Muscle of leg (tissue), 11 donors: ENCODE measurements around the gene SFXN2. TPM values are rescaled to one million over a fixed set of nuclear protein-coding genes. Genes with fewer than 3 reads are reported as not detected.
A peak's percentile ranks its signal among the peaks of the same experiment; 100 is the strongest.
"Not testable (repeated sequence)": the region's sequence is repeated elsewhere in the genome, so short reads cannot be mapped to it uniquely, and the experiment has no call there.

Experiments
- DNase-seq: peaks from one replicate; pipeline ENCODE4 v3.0.0; 2013
- H3K27ac ChIP-seq: one replicate; pipeline ENCODE4 v1.5.1; 2013; ENCODE audit warnings: mild to moderate bottlenecking, low read length, control low read depth
- H3K27me3 ChIP-seq: one replicate; pipeline ENCODE4 v1.6.1; 2013; ENCODE audit warnings: low read length; ENCODE audit not compliant: control insufficient read depth, insufficient read depth
- H3K36me3 ChIP-seq: one replicate; pipeline ENCODE4 v1.6.1; 2013; ENCODE audit warnings: low read length; ENCODE audit not compliant: control insufficient read depth, insufficient read depth
- H3K4me1 ChIP-seq: one replicate; pipeline ENCODE4 v1.6.1; 2013; ENCODE audit warnings: low read length; ENCODE audit not compliant: control insufficient read depth, insufficient read depth
- H3K4me3 ChIP-seq: one replicate; pipeline ENCODE4 v1.5.1; 2013; ENCODE audit warnings: low read length, control low read depth
- H3K9me3 ChIP-seq: replicated peaks from 2 replicates; pipeline ENCODE4 v1.6.1; 2013; ENCODE audit warnings: low read depth, low read length; ENCODE audit not compliant: control insufficient read depth
- WGBS: methylation state at CpG from one replicate; pipeline ENCODE4 v1.1.5; 2013; ENCODE audit warnings: missing lambda C conversion rate; ENCODE audit not compliant: insufficient coverage; 5-methylcytosine and 5-hydroxymethylcytosine counted together
- polyA plus RNA-seq, 8 donors: library from polyadenylated mRNA; unstranded; fragments of 120-200 nt; gene quantifications; one replicate each; pipeline versions ENCODE4 v1.2.1 to v1.2.3, GENCODE V29; 2013; ENCODE audit warnings: inconsistent platforms in 1 of 8, low replicate concordance in 1 of 8; ENCODE audit not compliant: insufficient read length in 8 of 8, insufficient read depth in 1 of 8
- total RNA-seq: library from RNA; stranded (reverse); fragments of 120-200 nt; gene quantifications from one replicate; pipeline ENCODE4 v1.2.4, GENCODE V29; 2013

Gene SFXN2
- total and polyA plus RNA-seq, 9 donors, result 4.2 to 7.4 (median 6.4) TPM

- Histone ChIP-seq H3K4me3 (no peak overlapping the region), H3K4me1 (no peaks in the 10 kb centered on the region), H3K27me3 (no peaks in the 10 kb centered on the region), H3K9me3 (no peaks in the 10 kb centered on the region), H3K36me3 (peaks cover 8% of the 10 kb centered on the region), H3K27ac (no peak overlapping the region)
- DNase-seq, result no peak
- 87% methylated on average over 3 of the region's 6 CpGs for WGBS
These were observed 9.5 kb upstream of the SFXN2 start for GRCh38 chr10:102704915-102705314.

GRCh38 chr10:102705531-102705930, 8.9 kb upstream of the SFXN2 start:
- 20% methylated on average over 1 of the region's 2 CpGs for WGBS
- no peaks in the 10 kb centered on the region for H3K4me1 ChIP-seq

GRCh38 chr10:102710609-102711008, 3.8 kb upstream of the SFXN2 start:
- no peak for DNase-seq
- no CpG with 5 or more reads among the region's 4 CpGs for WGBS
- H3K4me3 ChIP-seq, result no peak overlapping the region

More at GRCh38 chr10:102705531-102705930, 8.9 kb upstream of the SFXN2 start:
- no peaks in the 10 kb centered on the region for H3K9me3 ChIP-seq
- no peak for DNase-seq
- H3K27ac ChIP-seq, result no peak overlapping the region
- H3K27me3 ChIP-seq, result no peaks in the 10 kb centered on the region
- H3K4me3 ChIP-seq, result no peak overlapping the region
- peaks cover 7% of the 10 kb centered on the region for H3K36me3 ChIP-seq

GRCh38 chr10:102712089-102712488, 2.3 kb upstream of the SFXN2 start:
- no peak overlapping the region for H3K27ac ChIP-seq
- peaks cover 3% of the 10 kb centered on the region for H3K36me3 ChIP-seq
- H3K9me3 ChIP-seq, result no peaks in the 10 kb centered on the region
- H3K4me1 ChIP-seq, result peaks cover 9% of the 10 kb centered on the region
- DNase-seq, result no peak
- H3K4me3 ChIP-seq, result no peak overlapping the region
- H3K27me3 ChIP-seq, result no peaks in the 10 kb centered on the region
- no CpG with 5 or more reads among the region's 4 CpGs for WGBS

More at GRCh38 chr10:102710609-102711008, 3.8 kb upstream of the SFXN2 start:
- Histone ChIP-seq H3K4me1 (peaks cover 9% of the 10 kb centered on the region), H3K27ac (no peak overlapping the region), H3K9me3 (no peaks in the 10 kb centered on the region), H3K27me3 (no peaks in the 10 kb centered on the region), H3K36me3 (no peaks in the 10 kb centered on the region)

- peaks cover 3% of the 10 kb centered on the region for H3K36me3 ChIP-seq
- peak overlapping the region; percentile 97 for H3K27ac ChIP-seq
- no peak for DNase-seq
- no peaks in the 10 kb centered on the region for H3K9me3 ChIP-seq
- H3K4me1 ChIP-seq, result peaks cover 12% of the 10 kb centered on the region
- 0% methylated on average over 1 of the region's 8 CpGs for whole genome bisulfite sequencing
- H3K27me3 ChIP-seq, result no peaks in the 10 kb centered on the region
- peak overlapping the region; percentile 95 for H3K4me3 ChIP-seq
These were observed 1.4 kb upstream of the SFXN2 start for GRCh38 chr10:102712843-102713538.

GRCh38 chr10:102713539-102713813, 960 bp upstream of the SFXN2 start:
- H3K27ac ChIP-seq, result peak overlapping the region; percentile 97
- WGBS, result 0% methylated on average over 10 of the region's 13 CpGs
- no peaks in the 10 kb centered on the region for H3K27me3 ChIP-seq
- H3K9me3 ChIP-seq, result no peaks in the 10 kb centered on the region
- H3K4me3 ChIP-seq, result peak overlapping the region; percentile 95
- peaks cover 3% of the 10 kb centered on the region for H3K36me3 ChIP-seq
- H3K4me1 ChIP-seq, result peaks cover 17% of the 10 kb centered on the region
- DNase-seq, result no peak

- Histone ChIP-seq H3K36me3 (peaks cover 3% of the 10 kb centered on the region), H3K27me3 (no peaks in the 10 kb centered on the region), H3K27ac (peak within 1 kb of the TSS; percentile 97), H3K9me3 (no peaks in the 10 kb centered on the region), H3K4me1 (peaks cover 20% of the 10 kb centered on the region), H3K4me3 (peak within 1 kb of the TSS; percentile 95)
- peak; percentile 100 for DNase-seq
- WGBS, result under 1% methylated on average over 59 of the region's 62 CpGs
These were observed 419 bp upstream of the SFXN2 start, which contains the start of gene ARL3 for GRCh38 chr10:102713814-102714620. TSS of gene ARL3 (minus strand) at chr10:102714397. CDS start at chr10:102714275, 122 bp downstream.

- 83% methylated on average over 1 of the region's 1 CpG for WGBS
- DNase-seq, result no peak
- no peak overlapping the region for H3K27ac ChIP-seq
- H3K36me3 ChIP-seq, result peaks cover 3% of the 10 kb centered on the region
- H3K4me1 ChIP-seq, result peaks cover 20% of the 10 kb centered on the region
- no peaks in the 10 kb centered on the region for H3K9me3 ChIP-seq
- no peaks in the 10 kb centered on the region for H3K27me3 ChIP-seq
- no peak overlapping the region for H3K4me3 ChIP-seq
These were observed 1.4 kb downstream of the SFXN2 start for GRCh38 chr10:102715880-102716279.

- H3K4me1 ChIP-seq, result peaks cover 20% of the 10 kb centered on the region
- H3K9me3 ChIP-seq, H3K4me3 ChIP-seq, H3K36me3 ChIP-seq, H3K27me3 ChIP-seq, H3K27ac ChIP-seq, DNase-seq: not testable (repeated sequence)
- WGBS, result 92% methylated on average over 13 of the region's 18 CpGs
These were observed 2.6 kb downstream of the SFXN2 start for GRCh38 chr10:102716900-102717565.

- 30% methylated on average over 2 of the region's 3 CpGs for WGBS
- Histone ChIP-seq H3K9me3 (no peaks in the 10 kb centered on the region), H3K4me1 (peaks cover 20% of the 10 kb centered on the region), H3K27me3 (no peaks in the 10 kb centered on the region), H3K4me3 (no peak overlapping the region), H3K36me3 (peaks cover 3% of the 10 kb centered on the region), H3K27ac (peak overlapping the region; percentile 21)
- DNase-seq, result peak; percentile 71
These were observed 3.8 kb downstream of the SFXN2 start for GRCh38 chr10:102718220-102718619.
